ENCODE data around the gene SORL1.

Gene SORL1

DNA sequence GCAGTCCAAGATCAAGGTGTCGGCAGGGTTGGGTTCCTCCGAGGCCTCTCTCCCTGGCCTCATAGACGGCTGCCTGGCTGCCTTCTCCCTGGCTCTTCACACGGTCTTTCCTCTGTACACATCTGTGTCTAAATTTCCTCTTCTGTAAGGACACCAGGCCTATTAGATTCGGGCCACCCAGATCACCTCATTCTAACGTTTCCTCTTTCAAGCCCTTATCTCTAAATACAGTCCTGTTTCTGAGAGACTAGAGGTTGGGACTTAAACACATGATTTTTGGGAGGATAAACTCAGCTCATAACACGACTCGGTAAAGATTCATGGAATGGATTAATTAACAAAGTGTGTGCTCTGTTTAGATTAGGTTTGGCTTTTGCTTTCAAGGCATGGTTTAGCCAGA is 136.6 kb downstream of the SORL1 start:
- TF ChIP-seq, protein P1, sequence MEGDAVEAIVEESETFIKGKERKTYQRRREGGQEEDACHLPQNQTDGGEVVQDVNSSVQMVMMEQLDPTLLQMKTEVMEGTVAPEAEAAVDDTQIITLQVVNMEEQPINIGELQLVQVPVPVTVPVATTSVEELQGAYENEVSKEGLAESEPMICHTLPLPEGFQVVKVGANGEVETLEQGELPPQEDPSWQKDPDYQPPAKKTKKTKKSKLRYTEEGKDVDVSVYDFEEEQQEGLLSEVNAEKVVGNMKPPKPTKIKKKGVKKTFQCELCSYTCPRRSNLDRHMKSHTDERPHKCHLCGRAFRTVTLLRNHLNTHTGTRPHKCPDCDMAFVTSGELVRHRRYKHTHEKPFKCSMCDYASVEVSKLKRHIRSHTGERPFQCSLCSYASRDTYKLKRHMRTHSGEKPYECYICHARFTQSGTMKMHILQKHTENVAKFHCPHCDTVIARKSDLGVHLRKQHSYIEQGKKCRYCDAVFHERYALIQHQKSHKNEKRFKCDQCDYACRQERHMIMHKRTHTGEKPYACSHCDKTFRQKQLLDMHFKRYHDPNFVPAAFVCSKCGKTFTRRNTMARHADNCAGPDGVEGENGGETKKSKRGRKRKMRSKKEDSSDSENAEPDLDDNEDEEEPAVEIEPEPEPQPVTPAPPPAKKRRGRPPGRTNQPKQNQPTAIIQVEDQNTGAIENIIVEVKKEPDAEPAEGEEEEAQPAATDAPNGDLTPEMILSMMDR (IDR thresholded peaks at IDR 0.05; ENCODE audit: borderline replicate concordance, insufficient read depth, low read depth, low read length), result no peak
- no peak overlapping the region for H3K4me3 ChIP-seq (ENCODE audit: low read depth, low read length)

- H3K4me3 ChIP-seq (ENCODE audit: low read depth, low read length), result no peak overlapping the region
- TF ChIP-seq, protein P1 (IDR thresholded peaks at IDR 0.05; ENCODE audit: borderline replicate concordance, insufficient read depth, low read depth, low read length), result no peak
Measured at GRCh38 chr11:121589946-121590537, 137.9 kb downstream of the SORL1 start.

- TF ChIP-seq, protein P1 (IDR thresholded peaks at IDR 0.05; ENCODE audit: borderline replicate concordance, insufficient read depth, low read depth, low read length), result no peak
- H3K4me3 ChIP-seq (ENCODE audit: low read depth, low read length), result peak overlapping the region; percentile 41
Measured at GRCh38 chr11:121590772-121591404, 138.8 kb downstream of the SORL1 start.

DNA sequence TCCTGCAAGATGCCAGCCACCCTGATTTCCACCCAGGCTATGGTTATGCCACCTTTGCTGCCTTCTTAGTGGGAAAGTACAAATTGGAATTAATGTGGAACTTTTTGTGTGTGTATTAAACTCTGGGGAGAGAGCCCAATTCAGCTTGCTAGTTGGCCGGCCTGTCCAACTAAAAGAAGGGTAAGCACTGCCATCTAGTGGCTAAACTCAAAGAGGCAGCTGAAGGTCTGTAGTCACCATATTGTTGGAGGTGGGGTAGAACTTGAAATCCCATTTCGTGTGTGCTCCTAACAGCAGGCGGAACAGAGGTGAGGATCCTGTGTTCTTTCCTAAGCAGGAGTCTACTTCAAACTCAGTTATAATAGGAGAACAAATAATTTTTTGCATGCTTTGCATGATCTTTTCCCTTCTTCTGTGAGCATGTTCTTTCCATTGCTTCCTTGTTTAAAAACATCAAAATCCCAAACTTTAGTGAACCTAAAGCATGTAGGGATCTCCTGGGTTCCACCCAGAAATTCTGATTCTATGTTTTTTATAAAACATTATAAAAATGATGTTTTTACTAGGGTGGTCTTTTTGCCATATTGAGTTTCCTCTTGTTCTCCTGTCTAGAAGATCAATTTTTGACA is 139.4 kb downstream of the SORL1 start:
- TF ChIP-seq, protein P1 (IDR thresholded peaks at IDR 0.05; ENCODE audit: borderline replicate concordance, insufficient read depth, low read depth, low read length), result peak; percentile 66
- peak overlapping the region; percentile 41 for H3K4me3 ChIP-seq (ENCODE audit: low read depth, low read length)

- TF ChIP-seq, protein P1 (IDR thresholded peaks at IDR 0.05; ENCODE audit: borderline replicate concordance, insufficient read depth, low read depth, low read length), result no peak
Measured at GRCh38 chr11:121592708-121593107, 140.6 kb downstream of the SORL1 start.

DNA sequence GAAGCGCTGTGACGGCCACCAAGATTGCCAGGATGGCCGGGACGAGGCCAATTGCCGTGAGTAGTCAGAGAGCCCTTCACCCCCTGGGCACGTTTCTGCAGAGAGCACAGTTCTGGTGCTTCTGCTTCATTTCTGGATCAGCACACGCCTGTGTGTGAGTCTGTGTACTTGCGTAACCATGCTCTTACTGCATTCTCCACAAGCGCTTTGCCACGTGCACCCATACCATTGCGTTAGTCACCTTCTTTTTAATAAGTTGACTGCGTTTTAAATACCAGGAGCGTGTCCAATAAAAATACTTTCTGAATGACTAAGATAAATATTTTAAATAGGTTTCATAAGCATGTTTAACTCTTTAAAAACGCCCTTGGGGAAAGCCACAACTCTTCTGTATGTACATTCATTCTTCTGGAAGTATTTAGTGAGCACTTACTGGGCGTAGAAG is 143.6 kb downstream of the SORL1 start:
- TF ChIP-seq, protein P1 (IDR thresholded peaks at IDR 0.05; ENCODE audit: borderline replicate concordance, insufficient read depth, low read depth, low read length), result no peak
- no peak overlapping the region for H3K4me3 ChIP-seq (ENCODE audit: low read depth, low read length)

More at GRCh38 chr11:121592708-121593107, 140.6 kb downstream of the SORL1 start:
- no peak overlapping the region for H3K4me3 ChIP-seq (ENCODE audit: low read depth, low read length)
